ENCODE data around the gene NCBP1. TPM values are rescaled to one million over a fixed set of nuclear protein-coding genes. Genes with fewer than 3 reads are reported as not detected.

NCBP1 gene
- total and polyA plus RNA-seq, 2 of the 4 experiments (the other 2 are of a cell fraction): 17.8 to 46.4 TPM

- no peak overlapping the region for H3K18ac ChIP-seq (ENCODE audit: low read depth, low read length)
- TF ChIP-seq, protein P1, sequence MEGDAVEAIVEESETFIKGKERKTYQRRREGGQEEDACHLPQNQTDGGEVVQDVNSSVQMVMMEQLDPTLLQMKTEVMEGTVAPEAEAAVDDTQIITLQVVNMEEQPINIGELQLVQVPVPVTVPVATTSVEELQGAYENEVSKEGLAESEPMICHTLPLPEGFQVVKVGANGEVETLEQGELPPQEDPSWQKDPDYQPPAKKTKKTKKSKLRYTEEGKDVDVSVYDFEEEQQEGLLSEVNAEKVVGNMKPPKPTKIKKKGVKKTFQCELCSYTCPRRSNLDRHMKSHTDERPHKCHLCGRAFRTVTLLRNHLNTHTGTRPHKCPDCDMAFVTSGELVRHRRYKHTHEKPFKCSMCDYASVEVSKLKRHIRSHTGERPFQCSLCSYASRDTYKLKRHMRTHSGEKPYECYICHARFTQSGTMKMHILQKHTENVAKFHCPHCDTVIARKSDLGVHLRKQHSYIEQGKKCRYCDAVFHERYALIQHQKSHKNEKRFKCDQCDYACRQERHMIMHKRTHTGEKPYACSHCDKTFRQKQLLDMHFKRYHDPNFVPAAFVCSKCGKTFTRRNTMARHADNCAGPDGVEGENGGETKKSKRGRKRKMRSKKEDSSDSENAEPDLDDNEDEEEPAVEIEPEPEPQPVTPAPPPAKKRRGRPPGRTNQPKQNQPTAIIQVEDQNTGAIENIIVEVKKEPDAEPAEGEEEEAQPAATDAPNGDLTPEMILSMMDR (conservative IDR thresholded peaks at IDR 0.05; ENCODE audit: low read depth, low read length): no peak
- TF ChIP-seq BHLHE40 (IDR thresholded peaks at IDR 0.05; ENCODE audit: low read depth, low read length): no peak
- no peak for TF ChIP-seq RAD21 (IDR thresholded peaks at IDR 0.05; ENCODE audit: low read length)
- no peak for TF ChIP-seq USF2 (IDR thresholded peaks at IDR 0.05; ENCODE audit: low read depth, low read length)
- TF ChIP-seq MXI1 (IDR thresholded peaks at IDR 0.05; ENCODE audit: borderline replicate concordance, low read depth, low read length): no peak
- TF ChIP-seq RCOR1 (IDR thresholded peaks at IDR 0.05; ENCODE audit: insufficient replicate concordance, low read length): no peak
- TF ChIP-seq MAZ (IDR thresholded peaks at IDR 0.05; ENCODE audit: borderline replicate concordance, low read depth, low read length): no peak
- TF ChIP-seq, protein P2, sequence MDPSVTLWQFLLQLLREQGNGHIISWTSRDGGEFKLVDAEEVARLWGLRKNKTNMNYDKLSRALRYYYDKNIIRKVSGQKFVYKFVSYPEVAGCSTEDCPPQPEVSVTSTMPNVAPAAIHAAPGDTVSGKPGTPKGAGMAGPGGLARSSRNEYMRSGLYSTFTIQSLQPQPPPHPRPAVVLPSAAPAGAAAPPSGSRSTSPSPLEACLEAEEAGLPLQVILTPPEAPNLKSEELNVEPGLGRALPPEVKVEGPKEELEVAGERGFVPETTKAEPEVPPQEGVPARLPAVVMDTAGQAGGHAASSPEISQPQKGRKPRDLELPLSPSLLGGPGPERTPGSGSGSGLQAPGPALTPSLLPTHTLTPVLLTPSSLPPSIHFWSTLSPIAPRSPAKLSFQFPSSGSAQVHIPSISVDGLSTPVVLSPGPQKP (IDR thresholded peaks at IDR 0.05; ENCODE audit: borderline replicate concordance, low read depth, low read length): no peak
- no peak for TF ChIP-seq CHD1 (IDR thresholded peaks at IDR 0.05; ENCODE audit: low read depth, low read length)
- no peak overlapping the region for H4K8ac ChIP-seq (ENCODE audit: low read depth in 2 of 2, low read length in 2 of 2)
- peaks cover 5% of the 10 kb centered on the region for H3K4me1 ChIP-seq (ENCODE audit: control insufficient read depth, insufficient read depth, low read length)
- WGBS, 2 experiments (ENCODE audit: extremely low coverage in 2 of 2, insufficient read length in 1 of 2): no CpG with 5 or more reads among the region's 5 CpGs
- H2BK15ac ChIP-seq (ENCODE audit: low read depth, low read length): no peak overlapping the region
- H3K27me3 ChIP-seq (ENCODE audit: control insufficient read depth, insufficient read depth, low read length): no peaks in the 10 kb centered on the region
- H4K20me1 ChIP-seq (ENCODE audit: insufficient read depth, low read length): no peaks in the 10 kb centered on the region; the same call in none of the 2 replicates
- H3K9me3 ChIP-seq (ENCODE audit: control insufficient read depth, insufficient read depth, low read length): no peaks in the 10 kb centered on the region
- dilution Hi-C loops (cut with HindIII; ENCODE audit: low sequenced_read_pairs, unreplicated experiment): no loop called here
- no peak overlapping the region for H3K4ac ChIP-seq (ENCODE audit: low read depth, low read length)
- no peak overlapping the region for H2AFZ ChIP-seq (replicated peaks; ENCODE audit: low read length, poor library complexity)
- H2AK5ac ChIP-seq (ENCODE audit: low read depth, low read length): no peak overlapping the region
- ATAC-seq (ENCODE audit: low read depth) (no peak), DNase-seq (no peak)
- no peak overlapping the region for H3K27ac ChIP-seq (ENCODE audit: insufficient read depth, low read length)
- H3K23ac ChIP-seq (ENCODE audit: low read depth, low read length): no peak overlapping the region
- H3K9me1 ChIP-seq (ENCODE audit: insufficient read depth, low read length): peaks cover 7% of the 10 kb centered on the region; the same call in 1 of the 2 replicates
- CTCF ChIA-PET: no interaction called here
- no peak overlapping the region for H3K4me3 ChIP-seq (ENCODE audit: insufficient read depth, low read depth, low read length)
- no peak overlapping the region for H4K91ac ChIP-seq (ENCODE audit: insufficient read depth, low read depth, low read length)
- H3K14ac ChIP-seq (replicated peaks; ENCODE audit: low read depth, low read length): no peak overlapping the region
- H3K56ac ChIP-seq (ENCODE audit: extremely low read depth, insufficient read depth, low read length): no peak overlapping the region
- intact Hi-C loops (cut with micrococcal nuclease): no loop called here
- peaks cover 27% of the 10 kb centered on the region for H3K36me3 ChIP-seq (ENCODE audit: control insufficient read depth, insufficient read depth, low read length)
- peaks cover 7 to 36% of the 10 kb centered on the region in 2 experiments for H3K79me1 ChIP-seq (ENCODE audit: low read depth in 1 of 2, low read length in 2 of 2)
- no peak overlapping the region for H4K5ac ChIP-seq (ENCODE audit: low read depth, low read length)
- no peak overlapping the region for H2BK120ac ChIP-seq (ENCODE audit: low read depth, low read length)
- BruUV-seq (replicated peaks): no TSS peak
- no peak overlapping the region for H2AK9ac ChIP-seq (replicated peaks; ENCODE audit: low read depth, low read length, poor library complexity)
- in situ Hi-C loops (cut with MboI; ENCODE audit: low sequenced_read_pairs): no loop called here
- no peak overlapping the region for H3K9ac ChIP-seq (ENCODE audit: low read depth, low read length)
- no peak overlapping the region for H3K4me2 ChIP-seq (ENCODE audit: low read depth, low read length)
- H2BK5ac ChIP-seq (ENCODE audit: low read depth, low read length, poor library complexity, severe bottlenecking): no peak overlapping the region
- H2BK20ac ChIP-seq (ENCODE audit: low read depth, low read length): no peak overlapping the region
- POLR2A ChIA-PET (ENCODE audit: unreplicated experiment): no interaction called here
Observed at GRCh38 chr9:97647996-97648395, 14.4 kb downstream of the NCBP1 start.
